AG04449 (cell line): ENCODE measurements around the gene IBSP.

ENCODE experiments used
- CTCF ChIA-PET: fragments of 350-600 bp; formaldehyde crosslinking; extraction: SDS; loops from one replicate; lab custom pipeline; 2021; ENCODE audit warnings: antibody characterized with exemption; lab: Yijun Ruan, JAX
- POLR2A ChIA-PET: fragments of 400-600, 350-600 bp; formaldehyde crosslinking; extraction: SDS; loops from one replicate; lab custom pipeline; 2020; ENCODE audit warnings: antibody characterized with exemption, inconsistent platforms; lab: Yijun Ruan, JAX
- DNase-seq: peaks from one replicate; pipeline ENCODE4 v3.0.0-alpha.2; 2010; ENCODE audit warnings: low read depth, low spot score
- H3K4me3 ChIP-seq: 2 replicates; pipeline ENCODE4 v1.5.1; 2011; ENCODE audit warnings: low read depth, mild to moderate bottlenecking, control low read depth, low read length
- TF ChIP-seq, protein P1 (sequence below): IDR thresholded peaks from one replicate; pipeline ENCODE4 v1.5.1; 2011; ENCODE audit warnings: mild to moderate bottlenecking, moderate library complexity, low read length, control low read depth, inconsistent platforms; ENCODE audit not compliant: insufficient read depth; ENCODE audit errors: missing control alignments

IBSP gene

GRCh38 chr4:87785731-87786509, 13.4 kb upstream of the IBSP start:
- no peak for DNase-seq
- POLR2A ChIA-PET: no interaction called here
- TF ChIP-seq, protein P1, sequence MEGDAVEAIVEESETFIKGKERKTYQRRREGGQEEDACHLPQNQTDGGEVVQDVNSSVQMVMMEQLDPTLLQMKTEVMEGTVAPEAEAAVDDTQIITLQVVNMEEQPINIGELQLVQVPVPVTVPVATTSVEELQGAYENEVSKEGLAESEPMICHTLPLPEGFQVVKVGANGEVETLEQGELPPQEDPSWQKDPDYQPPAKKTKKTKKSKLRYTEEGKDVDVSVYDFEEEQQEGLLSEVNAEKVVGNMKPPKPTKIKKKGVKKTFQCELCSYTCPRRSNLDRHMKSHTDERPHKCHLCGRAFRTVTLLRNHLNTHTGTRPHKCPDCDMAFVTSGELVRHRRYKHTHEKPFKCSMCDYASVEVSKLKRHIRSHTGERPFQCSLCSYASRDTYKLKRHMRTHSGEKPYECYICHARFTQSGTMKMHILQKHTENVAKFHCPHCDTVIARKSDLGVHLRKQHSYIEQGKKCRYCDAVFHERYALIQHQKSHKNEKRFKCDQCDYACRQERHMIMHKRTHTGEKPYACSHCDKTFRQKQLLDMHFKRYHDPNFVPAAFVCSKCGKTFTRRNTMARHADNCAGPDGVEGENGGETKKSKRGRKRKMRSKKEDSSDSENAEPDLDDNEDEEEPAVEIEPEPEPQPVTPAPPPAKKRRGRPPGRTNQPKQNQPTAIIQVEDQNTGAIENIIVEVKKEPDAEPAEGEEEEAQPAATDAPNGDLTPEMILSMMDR: no peak
- H3K4me3 ChIP-seq: no peak overlapping the region
- CTCF ChIA-PET: interaction anchor here (0.9 to 1.1 kb wide), 2 partner anchors 63 to 106 kb away, joined by 3 read pairs; no protein-coding TSS in a partner anchor

- no peak for DNase-seq
- H3K4me3 ChIP-seq: no peak overlapping the region
- ChIA-PET CTCF (no interaction called here), POLR2A (no interaction called here)
- TF ChIP-seq, protein P1: no peak
These were observed 3.5 kb downstream of the IBSP start for GRCh38 chr4:87802858-87803257.

DNA sequence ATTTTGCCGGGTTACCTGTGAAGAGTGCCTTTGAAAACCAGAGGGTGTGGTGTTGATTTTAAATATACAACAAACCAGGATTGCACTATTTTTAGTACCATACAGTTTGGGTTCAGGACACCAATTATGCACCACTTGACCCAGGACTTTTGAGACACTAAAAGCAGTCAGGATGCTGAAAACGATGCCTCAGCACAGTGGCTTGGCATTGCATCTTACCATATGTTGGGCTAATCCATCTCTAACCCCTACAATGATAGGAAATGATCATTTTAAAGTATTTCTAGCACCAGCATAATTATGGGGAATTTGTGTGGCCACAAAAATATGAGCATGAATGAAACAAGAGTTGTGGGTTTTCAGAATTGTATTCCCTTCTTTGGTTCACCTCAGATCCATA, 4.1 kb downstream of the IBSP start:
- TF ChIP-seq, protein P1: no peak
- no peak overlapping the region for H3K4me3 ChIP-seq
- DNase-seq: no peak
- ChIA-PET POLR2A (no interaction called here), CTCF (no interaction called here)

GRCh38 chr4:87804871-87805270, 5.5 kb downstream of the IBSP start:
- no peak overlapping the region for H3K4me3 ChIP-seq
- TF ChIP-seq, protein P1: no peak
- POLR2A ChIA-PET: no interaction called here
- CTCF ChIA-PET: interaction anchor here (1.4 kb wide), 2 partner anchors 14 to 34 kb away, joined by 4 to 5 read pairs; no protein-coding TSS in a partner anchor
- no peak for DNase-seq

DNA sequence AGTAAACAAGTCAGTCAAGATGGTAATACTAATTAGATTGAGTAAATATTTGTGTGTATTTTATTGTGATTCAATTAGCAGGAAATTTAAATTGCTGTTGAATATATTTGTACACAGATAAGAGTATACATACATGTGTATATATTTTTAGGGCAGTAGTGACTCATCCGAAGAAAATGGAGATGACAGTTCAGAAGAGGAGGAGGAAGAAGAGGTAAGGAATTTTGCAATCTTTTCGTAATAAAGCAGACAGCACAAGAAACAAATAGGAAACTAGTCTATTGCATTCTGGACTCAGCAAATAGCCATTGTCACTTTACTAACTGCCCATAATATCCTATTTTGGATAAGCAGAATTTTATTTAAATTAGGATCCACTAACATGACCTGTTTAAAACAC, 6.6 kb downstream of the IBSP start:
- TF ChIP-seq, protein P1: no peak
- no peak for DNase-seq
- CTCF ChIA-PET: no interaction called here
- POLR2A ChIA-PET: no interaction called here
- no peak overlapping the region for H3K4me3 ChIP-seq

DNA sequence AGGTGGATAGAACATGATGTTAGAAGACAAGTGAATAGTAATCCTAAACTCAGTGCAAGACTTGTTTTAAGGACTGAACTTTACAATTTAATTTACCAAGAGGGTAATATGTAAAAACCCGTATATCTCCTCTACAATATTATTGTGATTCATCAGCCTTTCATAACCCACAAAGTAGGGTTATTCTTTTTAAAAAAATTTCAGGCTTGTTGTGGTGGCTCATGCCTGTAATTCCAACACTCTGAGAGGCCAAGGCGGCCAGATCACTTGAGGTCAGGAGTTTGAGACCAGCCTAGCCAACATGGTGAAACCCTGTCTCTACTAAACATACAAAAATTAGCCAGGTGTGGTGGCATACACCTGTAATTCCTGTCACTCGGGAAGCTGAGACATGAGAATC, 7.2 kb downstream of the IBSP start:
- H3K4me3 ChIP-seq: no peak overlapping the region
- POLR2A ChIA-PET: no interaction called here
- no peak for DNase-seq

More for the DNA sequence above, 7.2 kb downstream of the IBSP start:
- TF ChIP-seq, protein P1: no peak
- CTCF ChIA-PET: interaction anchor here (1.2 kb wide), 1 partner anchor 12 kb away, joined by 3 read pairs; no protein-coding TSS in a partner anchor
